Right lobe of liver (tissue), 4 donors: ENCODE measurements around the gene HDAC9.

Experiments
- CTCF ChIP-seq, 4 donors: fragments of 200-600 bp in 3 of 4; fragments of 450-650 bp in 1 of 4; IDR thresholded peaks; one replicate each; pipeline versions ENCODE4 v1.5.1 to v1.8.0; 2016 to 2022; ENCODE audit warnings: antibody characterized with exemption in 4 of 4, mild to moderate bottlenecking in 2 of 4
- POLR2A ChIP-seq: fragments of 450-650 bp; IDR thresholded peaks from one replicate; pipeline ENCODE4 v1.6.1; 2017; ENCODE audit warnings: antibody characterized with exemption, mild to moderate bottlenecking
- donor health status: DM: no; HTN: no; CAD: no.
- donor health status: DM: no; HTN: no; CAD: no.
- donor health status: DM: no; HTN: yes; CAD: no.

GRCh38 chr7:18471476-18472160, 23.9 kb upstream of the HDAC9 start:
- TF ChIP-seq CTCF (IDR thresholded peaks at IDR 0.05) (no peak), POLR2A (no peak)
